Gastrocnemius medialis (tissue), 4 donors: ENCODE data around the gene PASD1.

Source experiments
- CTCF ChIP-seq, 5 experiments: fragments of 450-650 bp in 3 of 5; fragments of 200-600 bp in 2 of 5; sonication (generic) in 2 of 5; IDR thresholded peaks in 4 of 5; conservative IDR thresholded peaks in 1 of 5; 1 replicate in 4 of 5; 2 replicates in 1 of 5; pipeline ENCODE4 v1.5.1; 2016 to 2019; ENCODE audit warnings: antibody characterized with exemption in 5 of 5, mild to moderate bottlenecking in 3 of 5, moderate library complexity in 3 of 5
- POLR2A ChIP-seq, 2 donors: fragments of 450-650 bp; IDR thresholded peaks; one replicate each; pipeline ENCODE4 v1.6.1; 2017; ENCODE audit warnings: antibody characterized with exemption in 2 of 2, mild to moderate bottlenecking in 2 of 2, moderate library complexity in 2 of 2

GRCh38 chrX:151543706-151544105 is 19.8 kb upstream of the PASD1 start:
- no peak for TF ChIP-seq CTCF (IDR thresholded peaks at IDR 0.05 in 4 of 5, conservative IDR thresholded peaks at IDR 0.05 in 1 of 5)
- TF ChIP-seq POLR2A (IDR thresholded peaks at IDR 0.05) = no peak
